ELF-1 (cell line): ENCODE results near the gene DVL3.

Source experiments
- DNase-seq: peaks from one replicate; pipeline ENCODE4 v3.0.0-alpha.2; 2016; ENCODE audit warnings: low read depth, low spot score

The DVL3 gene

DNA sequence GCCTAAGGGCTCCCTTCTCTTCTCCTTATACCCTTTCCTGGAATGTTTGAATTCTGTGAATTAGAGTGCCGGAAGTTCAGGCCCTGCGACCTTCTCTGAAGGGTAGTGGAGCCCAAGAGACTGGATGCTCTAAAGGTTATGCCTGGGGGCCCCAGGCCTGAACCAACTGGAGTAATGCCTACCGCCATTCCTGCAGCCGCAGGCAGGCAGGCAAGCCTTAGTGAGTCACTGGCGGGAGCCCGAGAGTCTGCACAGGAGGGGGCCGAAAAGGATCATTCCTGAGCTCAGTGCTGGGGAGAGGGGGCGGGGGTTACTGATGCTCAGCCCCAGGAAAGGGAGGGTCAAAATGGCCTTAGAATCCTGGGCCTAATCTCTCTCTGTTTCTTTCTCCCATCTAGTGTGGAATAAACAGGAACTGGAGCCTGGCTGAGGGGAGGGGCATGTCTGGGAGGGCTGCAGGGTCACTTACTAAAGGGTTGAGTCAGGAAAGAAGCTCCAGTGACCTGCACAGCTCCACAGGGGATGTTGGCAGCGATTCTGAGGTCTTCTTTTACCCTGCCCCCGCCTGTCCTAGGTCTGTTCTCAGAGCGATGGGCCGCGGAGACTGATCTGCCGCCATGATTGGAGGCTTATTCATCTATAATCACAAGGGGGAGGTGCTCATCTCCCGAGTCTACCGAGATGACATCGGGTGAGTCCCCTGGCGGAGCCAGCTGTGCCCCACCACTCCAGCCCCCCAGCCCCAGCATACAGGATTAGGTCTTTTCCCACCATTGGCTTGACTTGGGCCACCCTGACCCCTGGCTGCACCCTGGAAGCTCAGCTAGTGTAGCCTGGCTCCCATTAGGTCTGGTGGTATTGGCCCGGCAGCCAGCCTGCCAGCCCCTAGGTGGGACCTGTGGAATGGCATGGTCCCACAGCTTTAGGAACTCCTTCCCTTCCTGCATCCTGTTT is 21.5 kb downstream of the DVL3 start:
- peak; percentile 97 for DNase-seq

DNA sequence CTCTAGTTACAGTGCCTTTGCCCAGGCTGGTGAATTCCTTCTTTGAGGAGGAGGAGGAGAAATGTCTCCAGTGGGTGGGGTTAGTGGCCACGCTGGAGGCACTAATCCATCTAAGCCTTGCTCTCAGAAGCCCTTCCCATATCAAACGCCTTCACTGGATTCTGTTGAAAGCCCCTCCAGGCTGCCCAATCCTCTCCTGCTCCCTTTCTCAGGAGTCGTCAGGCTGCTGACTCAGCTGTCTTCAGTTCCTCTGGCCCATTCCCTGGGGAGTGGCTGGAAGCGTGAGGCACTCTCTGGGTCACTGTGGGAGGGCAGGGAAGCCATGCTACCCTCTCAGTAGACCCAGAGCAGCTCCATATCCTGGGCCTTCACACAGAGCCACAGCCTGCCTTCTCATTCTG is 22.2 kb downstream of the DVL3 start:
- peak; percentile 90 for DNase-seq

DNA sequence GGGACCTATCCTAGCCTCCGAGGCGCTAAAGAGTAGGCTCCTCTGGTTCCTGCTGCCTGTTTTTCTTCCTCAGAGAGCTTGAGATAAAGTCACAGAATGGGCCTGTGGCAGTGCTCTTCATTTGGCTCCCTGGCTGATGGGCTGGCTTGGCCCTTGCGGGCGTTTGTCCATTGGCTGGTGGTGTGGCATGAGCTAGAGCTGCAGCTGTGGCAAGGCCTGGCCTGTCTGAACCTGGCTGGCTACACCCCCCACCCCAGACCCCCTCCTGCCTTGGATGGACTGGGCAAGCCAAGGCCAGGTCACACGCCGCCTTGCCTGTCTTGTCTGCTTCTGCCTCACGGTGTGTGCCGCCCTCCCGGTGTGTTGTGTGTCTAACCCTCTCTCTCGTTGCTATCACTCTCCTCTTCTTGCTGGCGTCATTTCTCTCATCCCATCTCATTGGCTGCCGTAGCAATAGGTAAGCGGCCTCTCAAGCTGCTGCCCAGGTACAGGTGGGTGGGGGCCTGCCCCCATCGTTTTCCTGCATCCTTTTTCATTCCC is 22.7 kb downstream of the DVL3 start:
- DNase-seq, result no peak

DNA sequence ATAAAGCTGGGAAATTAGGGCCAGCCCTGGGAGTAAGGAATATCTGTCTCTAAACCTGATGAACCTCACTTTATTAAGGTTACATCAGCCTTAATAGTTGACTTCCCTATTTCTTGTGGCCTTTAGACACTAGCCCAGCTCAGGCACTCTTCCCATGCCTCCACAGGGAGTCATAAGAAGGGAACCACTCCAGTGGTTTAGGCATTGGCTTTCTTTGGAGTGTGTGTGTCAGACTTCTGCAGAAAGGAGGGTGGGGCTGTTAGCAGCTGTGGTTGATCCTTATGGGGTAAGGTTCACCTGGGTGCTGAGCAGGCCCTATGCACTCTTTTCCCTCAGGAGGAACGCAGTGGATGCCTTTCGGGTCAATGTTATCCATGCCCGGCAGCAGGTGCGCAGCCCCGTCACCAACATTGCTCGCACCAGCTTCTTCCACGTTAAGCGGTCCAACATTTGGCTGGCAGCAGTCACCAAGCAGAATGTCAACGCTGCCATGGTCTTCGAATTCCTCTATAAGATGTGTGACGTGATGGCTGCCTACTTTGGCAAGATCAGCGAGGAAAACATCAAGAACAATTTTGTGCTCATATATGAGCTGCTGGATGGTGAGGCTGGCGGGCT is 23.5 kb downstream of the DVL3 start:
- DNase-seq, result no peak

DNA sequence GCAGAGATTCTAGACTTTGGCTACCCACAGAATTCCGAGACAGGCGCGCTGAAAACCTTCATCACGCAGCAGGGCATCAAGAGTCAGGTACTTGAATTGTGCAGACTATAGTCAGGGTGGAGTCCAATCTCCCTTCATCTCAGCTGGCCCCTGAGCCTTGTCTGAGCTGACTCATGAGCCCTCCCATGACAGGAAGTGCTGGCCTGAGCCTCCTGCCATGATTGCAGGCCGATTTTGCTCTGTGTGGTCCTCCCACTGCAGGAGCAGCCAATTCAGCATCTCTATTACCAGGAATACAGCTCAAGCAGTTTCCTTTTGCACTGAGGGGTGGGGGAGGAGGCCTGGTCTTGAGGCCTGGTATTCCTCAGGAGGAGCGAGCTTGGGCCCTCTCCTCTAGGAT is 25.0 kb downstream of the DVL3 start:
- DNase-seq, result no peak

DNA sequence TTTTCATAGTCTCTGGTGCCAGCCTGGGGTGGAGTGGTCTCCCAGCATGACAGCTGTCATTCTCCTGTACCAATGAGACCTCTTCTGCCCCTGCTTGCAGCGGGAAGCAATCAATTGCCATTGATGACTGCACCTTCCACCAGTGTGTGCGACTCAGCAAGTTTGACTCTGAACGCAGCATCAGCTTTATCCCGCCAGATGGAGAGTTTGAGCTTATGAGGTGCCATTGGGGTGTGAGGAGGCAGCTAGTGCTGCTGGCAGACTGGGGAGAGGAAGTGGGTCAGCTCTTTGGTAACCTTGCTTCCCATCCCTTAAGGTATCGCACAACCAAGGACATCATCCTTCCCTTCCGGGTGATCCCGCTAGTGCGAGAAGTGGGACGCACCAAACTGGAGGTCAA is 26.4 kb downstream of the DVL3 start:
- no peak for DNase-seq

DNA sequence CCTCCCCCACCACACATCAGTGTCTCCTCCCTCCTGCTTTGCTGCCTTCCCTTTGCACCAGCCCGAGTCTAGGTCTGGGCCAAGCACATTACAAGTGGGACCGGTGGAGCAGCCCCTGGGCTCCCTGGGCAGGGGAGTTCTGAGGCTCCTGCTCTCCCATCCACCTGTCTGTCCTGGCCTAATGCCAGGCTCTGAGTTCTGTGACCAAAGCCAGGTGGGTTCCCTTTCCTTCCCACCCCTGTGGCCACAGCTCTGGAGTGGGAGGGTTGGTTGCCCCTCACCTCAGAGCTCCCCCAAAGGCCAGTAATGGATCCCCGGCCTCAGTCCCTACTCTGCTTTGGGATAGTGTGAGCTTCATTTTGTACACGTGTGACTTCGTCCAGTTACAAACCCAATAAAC is 28.5 kb downstream of the DVL3 start:
- peak; percentile 8 for DNase-seq

DNA sequence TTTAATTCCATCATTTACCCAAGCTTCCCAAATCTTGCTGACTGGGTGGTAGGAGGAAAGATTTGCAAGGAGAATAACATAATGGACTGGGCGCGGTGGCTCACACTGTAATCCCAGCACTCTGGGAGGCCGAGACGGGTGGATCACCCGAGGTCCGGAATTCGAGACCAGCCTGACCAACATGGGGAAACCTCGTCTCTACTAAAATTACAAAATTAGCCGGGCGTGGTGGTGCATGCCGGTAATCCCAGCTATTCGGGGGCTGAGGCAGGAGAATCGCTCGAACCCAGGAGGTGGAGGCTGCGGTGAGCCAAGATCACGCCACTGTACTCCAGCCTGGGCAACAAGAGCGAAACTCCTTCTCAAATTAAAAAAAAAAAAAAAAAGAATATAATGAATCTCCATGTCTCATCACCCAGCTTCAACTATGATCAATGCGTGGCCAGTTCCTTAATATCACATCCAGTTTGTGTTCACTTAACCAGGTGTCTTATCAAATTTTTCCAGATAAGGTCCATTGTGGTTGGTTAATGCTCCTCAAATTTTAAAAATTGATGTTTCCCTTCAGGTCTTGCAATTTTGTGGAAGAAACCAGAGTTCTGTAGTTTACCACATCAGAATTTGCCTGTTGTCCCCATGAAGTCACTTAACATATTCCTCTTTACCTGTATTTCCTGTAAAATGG is 29.5 kb downstream of the DVL3 start:
- DNase-seq, result no peak

DNA sequence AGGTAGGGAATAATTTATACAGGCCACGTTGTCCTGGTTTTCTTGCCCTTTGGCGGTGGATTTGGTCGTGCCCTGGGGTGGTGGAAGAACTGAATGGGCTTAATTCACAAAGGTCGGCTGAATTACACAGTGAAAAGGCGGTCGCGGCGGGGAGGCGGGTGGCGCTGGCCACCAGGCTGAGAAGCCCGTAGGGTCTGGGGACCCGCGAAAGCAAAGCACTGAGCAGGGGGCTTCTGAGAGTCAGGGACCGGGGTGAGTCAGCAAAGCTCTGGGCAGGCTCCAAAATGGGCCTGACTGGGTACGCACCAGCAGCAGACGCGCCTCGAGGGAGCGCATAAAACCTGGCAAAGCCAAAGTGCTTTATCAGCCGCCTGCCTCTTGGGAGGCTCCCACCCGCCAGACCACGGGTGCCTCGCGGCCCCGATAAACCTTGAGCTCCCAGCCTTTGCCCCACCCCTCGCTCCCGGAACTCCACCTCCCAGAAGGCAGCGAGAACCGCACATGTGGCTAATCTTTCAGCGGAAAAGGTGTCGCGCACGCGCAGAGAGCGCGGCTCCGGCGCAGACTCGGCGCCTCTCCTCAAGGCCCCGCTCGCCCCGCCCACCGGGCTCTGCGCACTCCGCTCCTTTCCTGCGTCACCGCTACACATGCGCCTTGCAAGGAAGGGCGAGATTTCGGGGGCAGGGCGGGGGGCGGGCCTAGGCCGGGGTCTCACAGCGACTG is 30.4 kb downstream of the DVL3 start:
- DNase-seq, result peak; percentile 99

DNA sequence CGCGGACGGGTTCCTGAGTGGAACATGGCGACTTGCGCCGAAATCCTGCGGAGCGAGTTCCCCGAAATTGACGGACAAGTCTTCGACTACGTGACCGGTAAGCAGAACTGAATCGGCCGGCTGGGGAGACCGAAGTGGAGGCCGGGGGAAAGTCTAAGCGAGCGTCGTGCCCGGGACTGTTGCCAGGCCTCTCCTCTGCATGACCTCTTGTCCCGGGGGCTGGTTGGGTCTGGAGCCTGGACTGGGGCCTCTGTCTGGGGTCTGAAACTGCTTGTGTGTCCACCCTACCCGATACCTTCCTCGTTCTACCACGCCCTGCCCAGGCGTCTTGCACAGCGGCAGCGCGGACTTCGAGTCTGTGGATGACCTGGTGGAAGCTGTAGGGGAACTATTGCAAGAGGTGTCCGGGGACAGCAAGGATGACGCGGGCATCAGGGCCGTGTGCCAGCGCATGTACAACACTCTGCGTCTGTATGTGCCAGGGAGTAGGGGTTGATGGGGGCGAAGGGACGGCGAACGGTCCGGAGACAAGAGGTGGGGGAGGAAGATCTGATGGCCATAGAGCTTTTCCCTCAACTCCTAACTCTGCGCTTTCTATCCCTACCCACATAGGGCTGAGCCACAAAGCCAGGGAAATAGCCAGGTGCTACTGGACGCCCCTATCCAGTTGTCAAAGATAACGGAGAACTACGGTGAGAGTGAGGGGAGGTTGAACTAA is 31.2 kb downstream of the DVL3 start, which contains the start of gene ABCF3:
TSS of gene ABCF3 (plus strand) at position 16 of the 718 bp plus-strand sequence. CDS start at position 25, 9 bp downstream.
- DNase-seq, result no peak

DNA sequence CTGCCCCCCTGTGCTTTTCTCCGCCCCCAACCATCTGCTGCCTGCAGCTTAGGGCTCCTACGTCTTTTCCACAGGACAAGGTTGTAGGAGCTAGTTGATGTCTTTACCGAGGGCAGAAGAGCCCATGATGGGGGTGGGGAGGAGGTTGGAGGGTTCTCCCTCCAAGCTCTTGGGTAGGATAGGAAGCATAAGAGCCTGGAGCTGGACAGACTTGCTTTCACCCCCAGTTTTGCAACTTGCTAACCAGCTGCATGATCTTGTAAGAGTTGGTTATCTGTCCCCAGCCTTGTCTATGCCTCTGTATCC is 31.7 kb downstream of the DVL3 start:
- peak; percentile 9 for DNase-seq

DNA sequence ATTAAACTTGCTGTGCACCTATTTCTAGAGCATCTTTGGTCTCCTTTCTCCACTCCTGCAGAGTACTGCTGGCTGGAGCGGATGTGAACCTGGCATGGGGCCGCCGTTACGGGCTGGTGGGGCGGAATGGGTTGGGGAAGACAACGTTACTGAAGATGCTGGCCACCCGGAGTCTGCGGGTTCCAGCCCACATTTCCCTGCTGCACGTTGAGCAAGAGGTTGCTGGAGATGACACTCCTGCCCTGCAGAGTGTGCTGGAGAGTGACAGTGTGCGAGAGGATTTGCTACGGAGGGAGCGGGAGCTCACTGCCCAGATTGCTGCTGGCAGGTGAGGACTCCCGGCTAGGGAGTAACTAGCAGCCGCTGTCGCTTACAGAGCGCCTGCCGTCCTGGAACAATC is 32.9 kb downstream of the DVL3 start:
- no peak for DNase-seq

DNA sequence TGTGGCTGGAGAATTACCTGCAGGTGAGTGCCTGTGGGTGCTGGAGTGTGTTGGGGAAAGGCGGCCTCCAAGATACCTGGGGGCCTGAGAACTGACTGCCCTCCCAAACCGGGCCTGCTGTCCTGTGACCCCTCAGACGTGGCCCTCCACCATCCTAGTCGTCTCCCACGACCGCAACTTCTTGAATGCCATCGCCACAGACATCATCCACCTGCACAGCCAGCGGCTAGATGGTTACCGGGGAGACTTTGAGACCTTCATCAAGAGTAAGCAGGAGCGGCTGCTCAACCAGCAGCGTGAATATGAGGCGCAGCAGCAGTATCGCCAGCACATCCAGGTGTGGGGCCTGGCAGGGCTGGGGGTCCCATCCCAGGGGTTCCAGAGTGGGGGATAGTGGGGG is 34.2 kb downstream of the DVL3 start:
- DNase-seq, result no peak

DNA sequence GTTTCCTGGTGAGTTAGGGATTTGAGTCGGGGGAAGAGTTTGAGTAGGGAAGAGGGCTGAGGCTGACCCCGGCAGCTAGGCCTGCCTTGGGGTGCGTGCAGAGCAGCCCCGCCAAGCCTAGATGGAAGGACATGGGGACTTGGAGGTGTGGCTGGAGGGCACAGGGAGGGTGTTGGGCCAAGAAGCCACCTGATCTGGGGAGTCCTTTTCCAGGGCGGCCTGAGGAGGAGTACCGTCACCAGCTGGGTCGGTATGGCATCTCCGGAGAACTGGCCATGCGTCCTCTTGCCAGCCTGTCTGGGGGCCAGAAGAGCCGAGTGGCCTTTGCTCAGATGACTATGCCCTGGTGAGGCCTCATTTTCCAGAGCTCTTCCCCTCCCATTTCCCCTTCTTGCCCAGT is 37.7 kb downstream of the DVL3 start:
- no peak for DNase-seq

DNA sequence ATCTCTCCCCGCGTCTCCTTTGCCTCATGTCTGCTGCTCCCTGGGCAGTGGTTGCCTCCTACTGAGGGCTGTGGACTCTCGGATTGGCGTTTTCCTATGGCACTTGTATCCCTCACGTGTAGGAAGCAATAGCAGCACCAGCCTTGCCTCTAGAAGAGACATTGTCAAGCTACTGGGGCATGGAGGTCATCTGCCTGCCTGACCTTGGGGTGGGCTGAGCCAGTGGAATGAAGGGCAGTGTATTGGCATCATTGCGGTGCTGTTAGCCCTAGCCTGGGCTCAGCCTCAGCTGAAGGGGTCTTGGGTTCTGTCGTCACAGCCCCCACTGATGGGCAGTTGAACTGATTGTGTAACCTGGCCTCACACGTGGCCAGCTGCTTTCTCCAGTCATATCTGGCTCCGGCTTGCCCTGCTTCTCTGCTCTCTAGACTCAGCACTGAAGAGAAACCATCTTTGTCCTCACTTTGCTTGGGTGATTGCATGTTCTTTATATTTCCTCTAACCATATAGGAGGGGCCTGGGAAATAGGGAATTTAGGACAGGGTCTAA is 38.9 kb downstream of the DVL3 start:
- DNase-seq, result no peak

DNA sequence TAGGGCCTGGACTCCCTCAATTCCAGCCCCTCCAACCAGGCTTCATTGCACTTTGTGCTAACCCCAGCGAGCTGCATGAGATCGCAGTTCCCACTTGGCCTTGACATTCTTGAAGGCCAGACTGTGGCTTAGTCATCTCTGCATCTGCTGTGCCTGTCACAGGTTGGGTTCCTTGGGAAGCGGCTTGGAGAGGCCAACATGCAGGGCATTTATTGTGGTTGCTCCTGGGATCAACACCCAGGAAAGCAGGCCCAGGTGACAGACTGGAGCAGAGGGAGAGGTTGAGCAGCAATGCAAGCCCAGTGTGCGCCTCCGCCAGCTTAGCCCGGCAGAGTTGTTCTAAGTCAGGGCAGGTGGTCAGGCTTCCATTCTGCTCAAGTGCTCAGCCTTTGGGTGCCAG is 41.4 kb downstream of the DVL3 start:
- no peak for DNase-seq

DNA sequence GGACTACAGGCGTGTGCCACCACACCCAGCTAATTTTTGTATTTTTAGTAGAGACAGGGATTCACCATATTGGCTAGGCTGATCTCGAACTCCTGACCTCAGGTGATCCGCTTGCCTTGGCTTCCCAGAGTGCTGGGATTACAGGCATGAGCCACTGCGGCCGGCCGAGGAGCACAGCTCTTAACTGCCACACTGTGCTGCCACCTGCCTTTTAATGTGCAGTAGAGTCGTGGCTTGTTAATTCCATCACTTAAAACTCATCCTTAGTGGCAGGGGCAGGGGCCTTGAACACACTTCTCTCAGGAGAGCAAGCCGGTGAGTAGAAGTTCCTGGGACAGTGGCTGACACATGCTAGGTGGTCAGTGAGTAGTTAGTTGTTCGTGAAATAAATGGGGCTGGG is 43.3 kb downstream of the DVL3 start:
- DNase-seq, result no peak

DNA sequence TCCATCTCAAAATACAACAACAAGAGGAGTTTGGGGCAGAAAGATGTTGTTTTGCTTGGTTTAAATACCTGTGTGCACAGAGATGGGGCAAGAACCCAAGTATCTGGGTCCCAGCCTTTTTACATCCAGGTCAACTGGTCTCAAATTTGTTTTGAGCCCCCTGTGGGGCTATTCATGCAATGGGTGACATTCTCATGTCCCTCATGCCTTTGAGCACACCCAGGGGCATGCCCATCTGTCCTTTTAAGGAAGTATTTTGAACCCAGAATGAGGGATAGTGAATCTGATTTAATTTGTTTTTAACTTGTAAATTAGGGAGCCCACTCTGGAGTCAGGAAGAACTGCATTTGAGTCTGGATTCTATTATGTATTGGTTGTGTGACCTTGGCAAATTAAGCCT is 45.6 kb downstream of the DVL3 start:
- no peak for DNase-seq

DNA sequence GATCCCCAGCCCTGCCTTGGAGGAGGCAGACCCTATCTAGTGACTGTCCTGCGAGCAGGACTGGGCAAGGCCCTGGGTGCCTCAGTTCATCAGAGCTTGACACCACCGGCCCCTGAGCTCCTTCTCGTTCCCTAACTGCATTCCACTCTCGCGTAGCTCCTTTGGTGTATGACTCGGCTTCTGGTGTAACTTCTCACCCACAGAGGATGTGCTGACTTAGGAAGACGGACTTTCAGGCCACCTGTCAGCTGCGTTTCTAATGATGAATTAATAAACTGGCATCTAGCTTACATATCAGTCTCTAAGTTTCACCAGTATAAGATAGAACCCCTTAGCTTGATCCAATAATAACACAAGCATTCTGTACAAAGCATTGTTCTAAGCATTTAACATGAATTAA is 48.3 kb downstream of the DVL3 start:
- DNase-seq, result no peak

DNA sequence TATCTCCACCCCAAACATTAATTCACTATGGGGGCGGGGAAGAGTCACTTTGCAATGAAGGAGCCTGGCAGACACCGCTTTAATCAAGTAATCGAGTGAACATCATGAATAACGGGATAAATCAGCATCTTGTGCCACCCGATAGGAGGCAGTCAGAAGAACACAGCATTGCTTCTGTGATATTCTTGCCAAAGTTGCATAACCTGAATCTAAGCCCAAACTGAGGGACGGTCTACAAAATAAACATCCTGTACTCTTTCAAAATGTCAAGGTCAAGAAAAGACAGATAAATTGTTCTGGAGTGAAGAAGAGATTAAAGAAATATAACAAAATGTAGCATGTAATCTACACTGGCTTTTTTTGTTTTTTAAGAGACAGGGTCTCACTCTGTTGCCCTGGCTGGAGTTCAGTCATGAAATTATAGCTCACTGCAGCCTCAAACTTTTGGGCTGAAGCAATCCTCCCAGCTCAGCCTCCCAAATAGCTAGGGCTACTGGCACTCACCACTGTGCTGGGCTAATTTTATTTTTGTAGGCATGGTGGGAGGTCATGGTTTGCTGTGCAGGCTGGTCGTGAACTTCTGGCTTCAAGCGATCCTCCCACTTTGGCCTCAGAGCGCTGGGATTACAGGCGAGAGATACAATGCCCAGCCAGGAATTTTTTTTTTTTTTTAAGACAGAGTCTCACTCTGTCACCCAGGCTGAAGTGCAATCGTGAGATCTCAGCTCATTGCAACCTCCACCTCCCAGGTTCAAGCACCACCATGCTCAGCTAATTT is 54.2 kb downstream of the DVL3 start:
- no peak for DNase-seq
